Epithelial cell of proximal tubule (primary cell): ENCODE data around the gene RYR2. TPM values are rescaled to one million over a fixed set of nuclear protein-coding genes. Genes with fewer than 3 reads are reported as not detected.
"Not testable (repeated sequence)": the region's sequence is repeated elsewhere in the genome, so short reads cannot be mapped to it uniquely, and the experiment has no call there.

Experiments used
- DNase-seq: peaks from one replicate; pipeline ENCODE4 v3.0.0-alpha.2; 2011; ENCODE audit warnings: low read depth
- H3K4me3 ChIP-seq: 2 replicates; pipeline ENCODE4 v1.5.1; 2011; ENCODE audit warnings: low read depth, mild to moderate bottlenecking, low read length
- CTCF ChIP-seq: conservative IDR thresholded peaks from 2 replicates; pipeline ENCODE4 v1.5.1; 2012; ENCODE audit warnings: low read depth, mild to moderate bottlenecking, low read length
- total RNA-seq: library from RNA; depleted of rRNA; stranded (reverse); fragments of >200 nt; gene quantifications from 2 replicates; pipeline ENCODE4 v1.2.3, GENCODE V29; 2015

RYR2 gene
- total RNA-seq, 1 donor from 2014 or later: 0.63 TPM

DNA sequence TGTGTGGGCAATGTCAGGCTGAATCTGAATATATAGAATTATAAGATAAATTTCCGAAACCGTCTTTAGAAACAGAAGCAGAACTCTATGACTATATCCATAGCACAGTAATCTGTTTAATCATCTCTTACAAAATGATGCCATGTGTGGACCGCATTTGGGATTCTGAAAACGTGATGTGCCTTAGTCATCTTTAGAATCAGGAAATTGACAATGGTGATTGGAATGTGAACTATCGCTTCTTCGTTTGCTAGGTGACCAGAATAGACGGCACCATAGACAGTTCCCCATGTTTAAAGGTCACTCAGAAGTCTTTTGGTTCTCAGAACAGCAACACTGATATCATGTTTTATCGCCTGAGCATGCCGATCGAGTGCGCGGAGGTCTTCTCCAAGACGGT lies 548.4 kb downstream of the RYR2 start:
- TF ChIP-seq CTCF: no peak
- DNase-seq: no peak
- H3K4me3 ChIP-seq: no peak overlapping the region

DNA sequence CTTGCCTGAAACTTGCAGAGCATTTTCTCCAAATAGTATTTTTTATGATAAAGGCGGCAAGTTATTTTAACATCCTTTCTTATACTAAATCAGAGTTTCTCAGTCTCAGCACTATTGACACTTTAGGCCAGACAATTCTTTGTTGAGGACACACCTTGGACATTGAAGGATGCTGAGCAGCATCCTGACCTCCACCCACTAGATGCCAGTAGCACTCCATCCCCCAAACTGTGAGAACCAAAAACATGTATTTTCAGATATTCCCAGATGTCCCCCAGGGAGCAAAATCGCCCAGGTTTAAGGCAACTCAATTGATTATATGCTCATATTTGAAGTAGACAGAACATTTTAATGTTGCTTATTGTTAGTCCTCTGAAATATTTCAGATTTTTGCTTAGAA lies 549.4 kb downstream of the RYR2 start:
- peak; percentile 18 for TF ChIP-seq CTCF
- no peak overlapping the region for H3K4me3 ChIP-seq
- no peak for DNase-seq

DNA sequence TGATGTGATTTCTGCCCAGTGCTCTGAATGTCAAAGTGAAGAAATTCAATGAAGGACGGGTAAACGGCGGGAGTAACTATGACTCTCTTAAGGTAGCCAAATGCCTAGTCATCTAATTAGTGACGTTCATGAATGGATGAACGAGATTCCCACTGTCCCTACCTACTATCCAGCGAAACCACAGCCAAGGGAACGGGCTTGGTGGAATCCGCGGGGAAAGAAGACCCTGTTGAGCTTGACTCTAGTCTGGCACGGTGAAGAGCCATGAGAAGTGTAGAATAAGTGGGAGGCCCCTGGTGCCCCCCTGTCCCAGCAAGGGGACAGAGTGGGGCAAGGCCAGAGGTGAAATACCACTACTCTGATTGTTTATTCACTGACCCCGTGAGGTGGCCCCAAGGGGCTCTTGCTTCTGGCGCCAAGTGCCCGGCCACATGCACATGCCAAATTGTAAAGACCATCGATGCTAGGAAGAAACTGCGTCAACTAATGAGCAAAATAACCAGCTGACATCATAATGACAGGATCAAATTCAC lies 561.1 kb downstream of the RYR2 start:
- not testable (repeated sequence) for DNase-seq, H3K4me3 ChIP-seq

DNA sequence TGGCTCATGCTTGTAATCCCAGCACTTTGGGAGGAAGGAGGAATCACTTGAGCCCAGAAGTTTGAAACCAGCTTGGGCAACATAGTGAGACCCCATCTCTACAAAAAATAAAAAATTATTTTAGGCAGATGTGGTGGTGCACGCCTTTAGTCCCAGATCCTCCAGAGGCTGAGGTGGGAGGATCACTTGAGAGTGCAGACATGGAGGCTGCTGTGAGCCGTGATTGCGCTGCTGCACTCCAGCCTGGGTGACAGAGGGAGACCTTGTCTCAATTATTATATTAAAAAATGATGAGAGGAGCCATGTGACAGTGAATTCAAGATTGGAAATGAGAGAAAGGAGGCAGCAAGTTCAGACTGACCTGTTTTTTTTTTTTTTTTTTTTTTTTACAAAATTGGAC lies 566.4 kb downstream of the RYR2 start:
- H3K4me3 ChIP-seq: no peak overlapping the region
- no peak for TF ChIP-seq CTCF
- no peak for DNase-seq

DNA sequence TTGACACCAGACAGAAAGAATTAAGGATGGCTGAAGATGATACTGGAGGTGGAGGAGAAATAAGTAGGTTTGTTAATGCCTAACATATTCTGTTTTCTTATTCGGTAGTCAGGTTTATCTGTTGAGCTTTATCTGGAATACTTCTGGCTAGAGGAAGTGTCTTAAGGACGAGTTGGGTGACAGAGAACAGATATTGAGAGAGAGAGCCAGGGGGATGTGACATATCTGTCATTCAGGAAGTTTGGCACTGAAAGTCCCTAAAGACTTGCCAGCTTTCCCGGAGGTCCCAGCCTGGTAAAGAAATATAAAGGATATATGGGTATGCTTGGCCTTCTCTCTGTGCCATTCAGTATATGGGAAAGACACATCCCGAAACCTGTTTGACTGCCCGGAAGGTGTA lies 568.2 kb downstream of the RYR2 start:
- no peak for DNase-seq
- no peak overlapping the region for H3K4me3 ChIP-seq
- TF ChIP-seq CTCF: no peak

DNA sequence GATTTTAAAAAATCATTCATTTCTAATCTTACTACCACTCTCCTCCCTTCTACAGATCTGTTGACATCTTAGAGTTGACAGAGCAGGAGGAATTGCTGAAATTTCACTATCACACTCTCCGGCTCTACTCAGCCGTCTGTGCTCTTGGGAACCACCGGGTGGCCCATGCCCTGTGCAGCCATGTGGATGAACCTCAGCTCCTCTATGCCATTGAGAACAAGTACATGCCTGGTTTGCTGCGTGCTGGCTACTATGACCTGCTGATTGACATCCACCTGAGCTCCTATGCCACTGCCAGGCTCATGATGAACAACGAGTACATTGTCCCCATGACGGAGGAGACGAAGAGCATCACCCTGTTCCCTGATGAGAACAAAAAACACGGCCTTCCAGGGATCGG lies 572.0 kb downstream of the RYR2 start:
- no peak for TF ChIP-seq CTCF
- DNase-seq: no peak
- H3K4me3 ChIP-seq: no peak overlapping the region

GRCh38 chr1:237619553-237619952 lies 577.6 kb downstream of the RYR2 start:
- no peak overlapping the region for H3K4me3 ChIP-seq
- DNase-seq: no peak
- no peak for TF ChIP-seq CTCF
